Kidney epithelial cell (primary cell): ENCODE data around the gene FOXP1. TPM values are rescaled to one million over a fixed set of nuclear protein-coding genes. Genes with fewer than 3 reads are reported as not detected.

ENCODE experiments used
- DNase-seq: peaks from one replicate; pipeline ENCODE4 v3.0.0-alpha.2; 2010; ENCODE audit warnings: low read depth
- H3K27me3 ChIP-seq: 2 replicates; pipeline ENCODE4 v1.6.0; 2011; ENCODE audit warnings: low read length; ENCODE audit not compliant: control insufficient read depth, insufficient read depth
- H3K36me3 ChIP-seq: 2 replicates; pipeline ENCODE4 v1.5.1; 2011; ENCODE audit warnings: low read length; ENCODE audit not compliant: control insufficient read depth, insufficient read depth
- H3K4me3 ChIP-seq: 2 replicates; pipeline ENCODE4 v1.5.1; 2011; ENCODE audit warnings: low read depth, mild to moderate bottlenecking, control low read depth, low read length
- total RNA-seq: library from RNA; depleted of rRNA; stranded (reverse); fragments of >200 nt; gene quantifications from 2 replicates; pipeline ENCODE4 v1.2.3, GENCODE V29; 2015
- TF ChIP-seq, protein P1 (sequence below): IDR thresholded peaks from 2 replicates; pipeline ENCODE4 v1.5.1; 2011; ENCODE audit warnings: mild to moderate bottlenecking, moderate library complexity, low read length, control low read depth, inconsistent platforms; ENCODE audit not compliant: insufficient read depth, poor library complexity, severe bottlenecking

The FOXP1 gene
- total RNA-seq, 1 donor from 2014 or later, result 75.0 TPM

DNA sequence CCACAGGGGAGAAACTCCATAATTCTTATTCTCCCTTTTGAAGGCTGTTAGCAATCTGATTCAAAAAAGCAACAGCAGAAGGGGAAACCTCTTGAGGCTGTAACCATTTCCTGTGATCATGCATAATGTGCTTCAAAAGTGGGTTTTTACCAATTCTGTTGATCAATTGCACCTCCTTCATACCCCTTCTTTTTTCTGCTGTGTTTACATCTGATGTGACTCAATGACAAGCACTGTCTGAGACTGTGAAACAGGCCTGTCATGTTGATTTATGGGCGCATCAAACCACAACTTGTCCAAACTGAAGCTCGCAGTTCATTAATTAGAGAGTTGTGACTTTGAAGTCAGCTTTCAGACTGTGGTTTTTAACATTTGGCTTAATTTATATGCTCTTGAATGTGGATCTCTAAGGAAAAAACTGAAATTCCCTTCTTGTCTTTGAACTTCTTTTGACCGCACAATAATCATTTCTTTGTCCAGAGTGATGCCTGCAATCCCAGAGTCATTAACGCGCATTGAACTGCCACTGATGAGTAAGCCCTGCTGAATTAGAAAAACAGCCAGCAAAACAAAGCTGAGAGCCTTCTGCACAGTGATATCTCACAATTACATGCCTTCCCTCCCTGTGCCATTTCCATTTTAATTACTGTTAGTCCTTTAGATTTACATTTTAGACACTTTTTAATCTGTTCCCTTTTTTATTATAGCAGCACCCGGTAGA, 532.8 kb downstream of the FOXP1 start:
- Histone ChIP-seq H3K36me3 (peaks cover 1% of the 10 kb centered on the region), H3K4me3 (no peak overlapping the region), H3K27me3 (no peaks in the 10 kb centered on the region)
- TF ChIP-seq, protein P1, sequence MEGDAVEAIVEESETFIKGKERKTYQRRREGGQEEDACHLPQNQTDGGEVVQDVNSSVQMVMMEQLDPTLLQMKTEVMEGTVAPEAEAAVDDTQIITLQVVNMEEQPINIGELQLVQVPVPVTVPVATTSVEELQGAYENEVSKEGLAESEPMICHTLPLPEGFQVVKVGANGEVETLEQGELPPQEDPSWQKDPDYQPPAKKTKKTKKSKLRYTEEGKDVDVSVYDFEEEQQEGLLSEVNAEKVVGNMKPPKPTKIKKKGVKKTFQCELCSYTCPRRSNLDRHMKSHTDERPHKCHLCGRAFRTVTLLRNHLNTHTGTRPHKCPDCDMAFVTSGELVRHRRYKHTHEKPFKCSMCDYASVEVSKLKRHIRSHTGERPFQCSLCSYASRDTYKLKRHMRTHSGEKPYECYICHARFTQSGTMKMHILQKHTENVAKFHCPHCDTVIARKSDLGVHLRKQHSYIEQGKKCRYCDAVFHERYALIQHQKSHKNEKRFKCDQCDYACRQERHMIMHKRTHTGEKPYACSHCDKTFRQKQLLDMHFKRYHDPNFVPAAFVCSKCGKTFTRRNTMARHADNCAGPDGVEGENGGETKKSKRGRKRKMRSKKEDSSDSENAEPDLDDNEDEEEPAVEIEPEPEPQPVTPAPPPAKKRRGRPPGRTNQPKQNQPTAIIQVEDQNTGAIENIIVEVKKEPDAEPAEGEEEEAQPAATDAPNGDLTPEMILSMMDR, result no peak
- peak; percentile 58 for DNase-seq

DNA sequence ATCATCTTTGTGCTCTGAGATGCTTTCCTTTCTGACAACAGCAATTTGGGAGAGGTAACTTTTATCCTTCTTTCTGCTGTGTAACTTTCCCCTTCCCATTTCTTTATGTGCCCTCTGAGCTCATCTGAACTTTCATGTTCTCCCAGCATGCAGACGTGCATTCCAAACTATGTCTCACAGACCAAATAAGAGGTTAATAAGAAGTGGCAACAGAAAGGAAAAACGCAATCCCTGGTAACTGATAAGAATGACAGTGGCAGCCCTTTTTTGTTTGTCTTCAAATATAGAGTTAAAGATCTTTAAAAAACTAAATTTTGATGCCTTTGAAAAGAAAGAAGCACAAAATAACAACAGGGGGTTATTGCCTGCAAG, 533.4 kb downstream of the FOXP1 start:
- TF ChIP-seq, protein P1, result no peak
- no peak for DNase-seq
- Histone ChIP-seq H3K27me3 (no peaks in the 10 kb centered on the region), H3K36me3 (peaks cover 1% of the 10 kb centered on the region), H3K4me3 (no peak overlapping the region)

DNA sequence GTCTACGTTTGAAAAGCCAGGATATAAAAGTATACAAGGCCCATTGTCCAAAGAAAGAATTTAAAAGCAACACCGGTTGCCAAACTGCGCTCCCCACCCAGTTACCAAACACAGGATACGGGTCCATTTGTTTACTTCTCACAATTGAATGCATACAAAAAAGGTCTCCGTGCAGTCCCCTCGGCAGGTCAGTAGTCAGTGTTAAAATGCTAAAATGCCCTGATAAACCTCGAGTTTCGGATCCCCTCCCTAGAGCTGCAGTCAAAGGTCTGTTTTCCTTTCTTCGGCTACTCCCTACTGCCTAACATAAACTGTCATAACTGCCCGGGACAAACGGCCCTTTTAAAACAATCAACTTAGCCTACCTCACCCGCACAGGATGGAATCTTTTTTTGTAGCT, 534.6 kb downstream of the FOXP1 start:
- TF ChIP-seq, protein P1, result no peak
- DNase-seq, result no peak
- H3K4me3 ChIP-seq, result no peak overlapping the region
- no peaks in the 10 kb centered on the region for H3K27me3 ChIP-seq
- H3K36me3 ChIP-seq, result peaks cover 2% of the 10 kb centered on the region

DNA sequence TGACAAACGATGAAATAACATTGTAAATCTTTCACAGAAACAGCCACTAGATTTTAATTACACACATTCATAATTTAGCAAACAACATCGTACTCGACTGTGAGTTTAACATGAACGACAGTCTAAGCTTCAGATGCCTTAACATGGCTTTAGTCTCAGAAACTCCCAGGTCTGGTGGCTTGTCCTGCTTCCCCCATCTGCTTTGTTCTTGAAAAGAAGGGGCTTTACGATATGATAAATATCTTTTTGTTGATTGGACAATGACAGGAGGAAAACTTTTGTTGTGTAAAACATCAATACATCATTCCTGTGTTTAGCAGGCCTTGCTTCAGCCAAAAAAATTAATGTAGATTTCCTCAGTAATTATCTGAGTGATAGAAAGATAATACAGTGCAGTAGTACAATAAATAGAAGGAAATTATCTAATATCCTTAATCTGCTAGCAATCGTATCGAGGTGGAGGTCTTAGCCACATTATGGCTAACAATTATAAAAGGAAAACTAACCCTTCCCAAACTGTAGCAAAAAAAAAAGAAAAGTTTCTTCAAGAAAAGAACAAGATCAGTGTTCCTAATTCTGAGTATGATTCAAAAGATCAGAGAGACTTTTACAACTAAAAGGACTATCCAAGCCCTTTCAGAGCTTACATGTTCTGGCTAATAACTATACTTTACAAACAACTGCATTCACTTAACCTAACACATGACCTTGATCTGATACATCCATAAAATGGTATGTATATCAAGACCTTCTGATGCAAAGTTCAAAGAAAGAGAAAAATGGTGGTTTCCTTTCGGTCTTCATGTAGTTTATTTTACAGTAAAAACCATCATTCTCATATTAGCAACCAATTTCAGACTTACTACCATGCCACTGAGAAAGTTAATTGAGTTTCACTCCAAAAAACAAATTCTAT, 535.7 kb downstream of the FOXP1 start:
- Histone ChIP-seq H3K36me3 (peaks cover 2% of the 10 kb centered on the region), H3K27me3 (no peaks in the 10 kb centered on the region), H3K4me3 (no peak overlapping the region)
- no peak for DNase-seq
- TF ChIP-seq, protein P1, result no peak

DNA sequence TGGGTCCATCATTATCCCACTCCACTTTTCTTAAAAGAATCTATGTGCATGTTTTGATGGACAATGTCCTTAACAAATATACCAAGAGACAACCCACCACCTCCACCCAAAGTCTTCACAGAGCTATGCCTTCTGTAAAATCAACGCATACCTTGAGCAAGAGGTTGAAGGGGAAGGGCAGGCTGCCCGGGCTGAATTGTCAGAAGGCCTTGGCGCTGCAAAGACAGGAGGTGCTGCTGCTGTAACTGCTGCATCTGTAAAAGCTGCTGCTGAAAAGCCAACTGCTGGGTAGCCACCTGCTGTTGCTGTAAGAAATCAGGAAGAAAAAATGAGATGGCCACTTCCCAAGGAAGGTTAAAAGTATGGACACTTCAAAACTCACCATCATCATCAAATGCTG, 536.7 kb downstream of the FOXP1 start:
- Histone ChIP-seq H3K4me3 (no peak overlapping the region), H3K36me3 (peaks cover 2% of the 10 kb centered on the region), H3K27me3 (no peaks in the 10 kb centered on the region)
- TF ChIP-seq, protein P1, result no peak
- DNase-seq, result no peak
